Caco-2 (cell line): ENCODE results near the gene PWP2. TPM values are rescaled to one million over a fixed set of nuclear protein-coding genes. Genes with fewer than 3 reads are reported as not detected.
"Not testable (repeated sequence)": the region's sequence is repeated elsewhere in the genome, so short reads cannot be mapped to it uniquely, and the experiment has no call there.

Experiments used
- BruUV-seq: library from RNA; stranded (reverse); fragments of 400-500 nt; replicated peaks from 2 replicates; lab custom pipeline; 2021; lab: Mats Ljungman, UMichigan
- CTCF ChIA-PET: fragments of 300-600 bp; sonication (Branson Sonifier 250); formaldehyde crosslinking; loops from one replicate; lab custom pipeline; 2022; ENCODE audit warnings: antibody characterized with exemption; lab: Charles Lee
- POLR2A ChIA-PET: fragments of 300-600 bp; sonication (Branson Sonifier 250); formaldehyde crosslinking; loops from one replicate; lab custom pipeline; 2022; ENCODE audit warnings: antibody characterized with exemption; lab: Charles Lee
- DNase-seq, 2 experiments: peaks; one replicate each; pipeline versions ENCODE4 v3.0.0 to v3.0.0-alpha.2; 2020 to 2022
- H3K27me3 ChIP-seq: replicated peaks from 2 replicates; pipeline ENCODE4 v1.6.0; 2011; ENCODE audit warnings: low read length; ENCODE audit not compliant: control insufficient read depth, insufficient read depth
- H3K36me3 ChIP-seq: 2 replicates; pipeline ENCODE4 v1.5.1; 2011; ENCODE audit warnings: low read length; ENCODE audit not compliant: control insufficient read depth, insufficient read depth
- H3K4me1 ChIP-seq: fragments of 250-450 bp; sonication (Bioruptor Pico); 2 replicates; pipeline ENCODE4 v1.5.1; 2020; ENCODE audit warnings: mild to moderate bottlenecking
- H3K4me3 ChIP-seq: 2 replicates; pipeline ENCODE4 v1.5.1; 2011; ENCODE audit warnings: low read depth, mild to moderate bottlenecking, control low read depth, low read length
- H3K9me3 ChIP-seq: fragments of 250-450 bp; sonication (Bioruptor Pico); 2 replicates; pipeline ENCODE4 v1.5.1; 2020; ENCODE audit warnings: mild to moderate bottlenecking, moderate library complexity
- H3K27ac Mint-ChIP-seq: one replicate; pipeline ENCODE4 v1.8.0; 2022; ENCODE audit warnings: mixed read lengths; ENCODE audit not compliant: unreplicated experiment
- H3K27me3 Mint-ChIP-seq: one replicate; pipeline ENCODE4 v1.8.0; 2022; ENCODE audit warnings: mixed read lengths; ENCODE audit not compliant: insufficient read depth, unreplicated experiment
- H3K36me3 Mint-ChIP-seq: one replicate; pipeline ENCODE4 v1.8.0; 2022; ENCODE audit warnings: mild to moderate bottlenecking, mixed read lengths; ENCODE audit not compliant: insufficient read depth, unreplicated experiment
- H3K4me1 Mint-ChIP-seq: one replicate; pipeline ENCODE4 v1.8.0; 2022; ENCODE audit warnings: low read depth, mixed read lengths; ENCODE audit not compliant: unreplicated experiment
- H3K4me3 Mint-ChIP-seq: one replicate; pipeline ENCODE4 v1.8.0; 2022; ENCODE audit warnings: mild to moderate bottlenecking, moderate library complexity, mixed read lengths; ENCODE audit not compliant: unreplicated experiment
- H3K9me3 Mint-ChIP-seq: one replicate; pipeline ENCODE4 v1.8.0; 2022; ENCODE audit warnings: mixed read lengths; ENCODE audit not compliant: unreplicated experiment
- CTCF ChIP-seq, 2 experiments: fragments of 200-600 bp in 1 of 2; IDR thresholded peaks; 1 replicate in 1 of 2; 2 replicates in 1 of 2; pipeline versions ENCODE4 v1.5.1 to v1.8.0; 2011 to 2022; ENCODE audit warnings: antibody characterized with exemption in 1 of 2, control low read depth in 1 of 2, inconsistent platforms in 1 of 2, low read depth in 1 of 2, low read length in 1 of 2, mild to moderate bottlenecking in 1 of 2, moderate library complexity in 1 of 2; ENCODE audit not compliant: insufficient read depth in 1 of 2, severe bottlenecking in 1 of 2, unreplicated experiment in 1 of 2
- intact Hi-C: fragments of 100-400 bp; cut with micrococcal nuclease; formaldehyde crosslinking; loops from one replicate; pipeline ENCODE4 v1.10.0; 2022; ENCODE audit not compliant: unreplicated experiment
- total RNA-seq: library from RNA; stranded (reverse); gene quantifications from 2 replicates; pipeline ENCODE4 v1.2.3, GENCODE V29; 2022

Gene PWP2
- total RNA-seq, 1 experiment from 2014 or later, result 30.6 TPM

- CTCF ChIA-PET, H3K27me3 ChIP-seq, H3K4me1 ChIP-seq, POLR2A ChIA-PET, H3K36me3 Mint-ChIP-seq, BruUV-seq, H3K27me3 Mint-ChIP-seq, H3K9me3 Mint-ChIP-seq, H3K9me3 ChIP-seq, intact Hi-C loops, H3K4me3 ChIP-seq, H3K4me3 Mint-ChIP-seq, H3K4me1 Mint-ChIP-seq, H3K27ac Mint-ChIP-seq, H3K36me3 ChIP-seq: not testable (repeated sequence)
- peak; percentile 20 to 24 for DNase-seq
- peak in 1 of 2 experiments; percentile 32 for TF ChIP-seq CTCF (IDR thresholded peaks at IDR 0.05; ENCODE audit: insufficient read depth in 1 of 2, low read depth in 1 of 2, low read length in 1 of 2, severe bottlenecking in 1 of 2, unreplicated experiment in 1 of 2)
These were observed 6.6 kb downstream of the PWP2 start for GRCh38 chr21:44113702-44114371.

- H3K27ac Mint-ChIP-seq, DNase-seq, H3K4me1 ChIP-seq, H3K27me3 ChIP-seq, POLR2A ChIA-PET, H3K36me3 ChIP-seq, CTCF ChIA-PET, BruUV-seq, H3K27me3 Mint-ChIP-seq, H3K9me3 Mint-ChIP-seq, H3K4me3 Mint-ChIP-seq, H3K36me3 Mint-ChIP-seq, H3K9me3 ChIP-seq, H3K4me3 ChIP-seq, intact Hi-C loops, H3K4me1 Mint-ChIP-seq: not testable (repeated sequence)
These were observed 14.9 kb downstream of the PWP2 start for GRCh38 chr21:44122131-44122530.

- not testable (repeated sequence) for H3K27ac Mint-ChIP-seq
These were observed 20.6 kb downstream of the PWP2 start for GRCh38 chr21:44127827-44128226.

GRCh38 chr21:44133715-44134057 is 26.5 kb downstream of the PWP2 start:
- POLR2A ChIA-PET, H3K36me3 Mint-ChIP-seq, H3K4me1 Mint-ChIP-seq, H3K4me1 ChIP-seq, DNase-seq, H3K9me3 ChIP-seq, H3K27ac Mint-ChIP-seq, CTCF ChIA-PET, H3K27me3 Mint-ChIP-seq, BruUV-seq, H3K27me3 ChIP-seq, intact Hi-C loops, H3K9me3 Mint-ChIP-seq, H3K36me3 ChIP-seq: not testable (repeated sequence)
- H3K4me3 ChIP-seq, result peak overlapping the region; percentile 31
- peak overlapping the region; percentile 35 for H3K4me3 Mint-ChIP-seq

More at GRCh38 chr21:44127827-44128226, 20.6 kb downstream of the PWP2 start:
- H3K9me3 Mint-ChIP-seq, H3K4me3 Mint-ChIP-seq, H3K36me3 Mint-ChIP-seq, H3K9me3 ChIP-seq, H3K36me3 ChIP-seq, H3K4me1 ChIP-seq, intact Hi-C loops, H3K27me3 Mint-ChIP-seq, DNase-seq, POLR2A ChIA-PET, H3K4me1 Mint-ChIP-seq, H3K27me3 ChIP-seq, CTCF ChIA-PET, H3K4me3 ChIP-seq, BruUV-seq: not testable (repeated sequence)

- intact Hi-C loops, H3K4me1 Mint-ChIP-seq, H3K27me3 Mint-ChIP-seq, BruUV-seq, H3K36me3 Mint-ChIP-seq, H3K36me3 ChIP-seq, H3K4me1 ChIP-seq, POLR2A ChIA-PET, DNase-seq, H3K9me3 Mint-ChIP-seq, H3K4me3 ChIP-seq, H3K27ac Mint-ChIP-seq, H3K27me3 ChIP-seq, H3K9me3 ChIP-seq, H3K4me3 Mint-ChIP-seq, CTCF ChIA-PET: not testable (repeated sequence)
These were observed 27.5 kb downstream of the PWP2 start for GRCh38 chr21:44134732-44135131.

- intact Hi-C loops, BruUV-seq, H3K4me1 Mint-ChIP-seq: not testable (repeated sequence)
These were observed 30.8 kb downstream of the PWP2 start for GRCh38 chr21:44138039-44138438.

More at GRCh38 chr21:44138039-44138438, 30.8 kb downstream of the PWP2 start:
- H3K4me1 ChIP-seq, H3K9me3 Mint-ChIP-seq, H3K27me3 Mint-ChIP-seq, H3K36me3 ChIP-seq, H3K9me3 ChIP-seq, H3K27ac Mint-ChIP-seq, H3K4me3 Mint-ChIP-seq, H3K27me3 ChIP-seq, POLR2A ChIA-PET, CTCF ChIA-PET, H3K36me3 Mint-ChIP-seq, H3K4me3 ChIP-seq: not testable (repeated sequence)
- DNase-seq, result peak in 1 of 2 experiments; percentile 21
